ENCODE results near the gene SULT1C2. TPM values are rescaled to one million over a fixed set of nuclear protein-coding genes. Genes with fewer than 3 reads are reported as not detected.

SULT1C2 gene
- total RNA-seq, 1 experiment from 2014 or later = 1.6 TPM

DNA sequence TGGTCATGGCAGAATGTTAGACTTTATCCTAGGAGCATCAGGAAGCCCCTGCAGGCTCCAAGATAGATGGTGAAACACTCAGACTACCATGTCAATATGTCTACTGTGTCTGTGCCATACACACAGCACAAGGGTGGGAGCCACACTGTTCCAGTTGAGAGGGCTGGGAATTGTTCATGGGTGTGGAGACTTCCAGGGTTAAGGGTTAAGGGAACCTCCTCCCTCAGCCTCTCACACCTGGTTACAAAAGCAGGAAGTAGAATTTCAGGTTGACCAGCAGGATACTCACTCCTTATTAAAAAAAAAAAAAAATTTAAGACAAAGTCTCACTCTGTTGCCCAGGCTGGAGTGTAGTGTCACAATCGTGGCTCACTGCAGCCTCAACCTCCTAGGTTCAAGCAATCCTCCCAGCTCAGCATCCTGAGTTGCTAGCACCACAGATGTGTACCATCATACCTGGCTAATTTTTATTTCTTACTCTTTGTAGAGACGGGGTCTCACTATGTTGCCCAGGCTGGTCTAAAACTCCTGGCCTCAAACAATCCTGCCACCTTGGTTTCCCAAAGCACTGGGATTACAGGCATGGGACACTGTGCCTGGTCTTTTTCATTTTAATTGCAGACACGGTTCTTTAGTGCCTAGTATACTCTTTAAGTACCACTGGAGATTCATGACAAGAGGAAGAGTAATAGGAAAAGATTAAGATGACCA, 26.0 kb downstream of the SULT1C2 start:
- no peaks in the 10 kb centered on the region; the same call in 1 of the 2 replicates for H3K27me3 Mint-ChIP-seq (ENCODE audit: low read depth)
- peak overlapping the region in 1 of 3 experiments; percentile 43; a peak in 1 of 7 replicates for H3K27ac Mint-ChIP-seq
- Histone ChIP-seq H2AK5ac (ENCODE audit: insufficient read length, low read length) (no peak overlapping the region), H3K4ac (ENCODE audit: low read depth, low read length) (no peak overlapping the region), H4K5ac (ENCODE audit: insufficient read length, low read depth, low read length) (no peak overlapping the region), H2BK12ac (ENCODE audit: insufficient read length, low read depth, low read length) (no peak overlapping the region), H3K27me3 (ENCODE audit: insufficient read depth, low read length) (no peaks in the 10 kb centered on the region), H4K8ac (replicated peaks; ENCODE audit: insufficient read length, low read depth, low read length) (no peak overlapping the region), H2BK15ac (ENCODE audit: low read depth, low read length) (no peak overlapping the region), H3K79me1 (ENCODE audit: insufficient read depth, low read depth, low read length, poor library complexity, severe bottlenecking) (no peaks in the 10 kb centered on the region), H2BK5ac (ENCODE audit: insufficient read length, low read length) (no peak overlapping the region), H3K9me3 (ENCODE audit: control insufficient read depth, low read depth, low read length) (no peaks in the 10 kb centered on the region), H2BK120ac (ENCODE audit: low read depth, low read length, poor library complexity, severe bottlenecking) (no peak overlapping the region), H3K4me2 (ENCODE audit: insufficient read depth, insufficient read length, low read length) (no peak overlapping the region), H2BK20ac (ENCODE audit: low read depth, low read length, poor library complexity, severe bottlenecking) (no peak overlapping the region), H3K4me1 (ENCODE audit: insufficient read depth, low read length) (peaks cover 6% of the 10 kb centered on the region; the same call in 1 of the 2 replicates), H4K20me1 (ENCODE audit: control insufficient read depth, insufficient read depth, insufficient read length) (no peaks in the 10 kb centered on the region), H3T11ph (ENCODE audit: low read length) (no peak overlapping the region), H2AFZ (ENCODE audit: low read length) (no peak overlapping the region), H3K14ac (ENCODE audit: insufficient read depth, low read length) (no peak overlapping the region), H3K79me2 (ENCODE audit: insufficient read depth, low read length) (no peaks in the 10 kb centered on the region), H3K23ac (ENCODE audit: insufficient read length, low read depth, low read length) (no peak overlapping the region), H3K27ac (ENCODE audit: insufficient read length, low read depth, low read length) (no peak overlapping the region), H3K56ac (ENCODE audit: insufficient read length, low read depth, low read length) (no peak overlapping the region), H4K91ac (ENCODE audit: insufficient read length, low read depth, low read length) (no peak overlapping the region), H3K23me2 (ENCODE audit: insufficient read length, low read depth, low read length, poor library complexity, severe bottlenecking) (peaks cover 7% of the 10 kb centered on the region), H3K9ac (ENCODE audit: extremely low read depth, insufficient read length, low read length) (no peak overlapping the region), H3K18ac (ENCODE audit: insufficient read length, low read depth, low read length) (no peak overlapping the region)
- peaks cover 23 to 26% of the 10 kb centered on the region in 2 experiments for H3K4me1 Mint-ChIP-seq
- peaks cover 0 to 11% (median 6%) of the 10 kb centered on the region in 3 experiments; a peak in 4 of 7 replicates for H3K36me3 Mint-ChIP-seq (ENCODE audit: insufficient read depth in 1 of 3, low read depth in 3 of 3)
- TF ChIP-seq, protein P1, sequence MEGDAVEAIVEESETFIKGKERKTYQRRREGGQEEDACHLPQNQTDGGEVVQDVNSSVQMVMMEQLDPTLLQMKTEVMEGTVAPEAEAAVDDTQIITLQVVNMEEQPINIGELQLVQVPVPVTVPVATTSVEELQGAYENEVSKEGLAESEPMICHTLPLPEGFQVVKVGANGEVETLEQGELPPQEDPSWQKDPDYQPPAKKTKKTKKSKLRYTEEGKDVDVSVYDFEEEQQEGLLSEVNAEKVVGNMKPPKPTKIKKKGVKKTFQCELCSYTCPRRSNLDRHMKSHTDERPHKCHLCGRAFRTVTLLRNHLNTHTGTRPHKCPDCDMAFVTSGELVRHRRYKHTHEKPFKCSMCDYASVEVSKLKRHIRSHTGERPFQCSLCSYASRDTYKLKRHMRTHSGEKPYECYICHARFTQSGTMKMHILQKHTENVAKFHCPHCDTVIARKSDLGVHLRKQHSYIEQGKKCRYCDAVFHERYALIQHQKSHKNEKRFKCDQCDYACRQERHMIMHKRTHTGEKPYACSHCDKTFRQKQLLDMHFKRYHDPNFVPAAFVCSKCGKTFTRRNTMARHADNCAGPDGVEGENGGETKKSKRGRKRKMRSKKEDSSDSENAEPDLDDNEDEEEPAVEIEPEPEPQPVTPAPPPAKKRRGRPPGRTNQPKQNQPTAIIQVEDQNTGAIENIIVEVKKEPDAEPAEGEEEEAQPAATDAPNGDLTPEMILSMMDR (conservative IDR thresholded peaks at IDR 0.05) = no peak
- H3K4me3 Mint-ChIP-seq = no peak overlapping the region
- H3K9me3 Mint-ChIP-seq = peaks cover 3 to 4% of the 10 kb centered on the region in 2 experiments; a peak in 2 of 5 replicates
- no CpG with 5 or more reads among the region's 3 CpGs for WGBS (ENCODE audit: extremely low coverage, insufficient read length, low lambda C conversion rate)
- DNase-seq = no peak

Measured in H9 (cell line).